ENCODE results near the gene QRICH2. TPM values are rescaled to one million over a fixed set of nuclear protein-coding genes. Genes with fewer than 3 reads are reported as not detected.
A peak's percentile ranks its signal among the peaks of the same experiment; 100 is the strongest.
"Not testable (repeated sequence)": the region's sequence is repeated elsewhere in the genome, so short reads cannot be mapped to it uniquely, and the experiment has no call there.

The QRICH2 gene
- total RNA-seq, 1 experiment from 2014 or later: 4.7 TPM

GRCh38 chr17:76236603-76237002 lies 71.5 kb downstream of the QRICH2 start:
- Histone ChIP-seq H3K4me3 (no peak overlapping the region), H3K27ac (no peak overlapping the region)

GRCh38 chr17:76235883-76236282 lies 72.2 kb downstream of the QRICH2 start:
- Histone ChIP-seq H3K4me1 (replicated peaks) (peaks cover 32% of the 10 kb centered on the region), H3K9me3 (replicated peaks) (no peaks in the 10 kb centered on the region), H3K36me3 (no peaks in the 10 kb centered on the region), H3K27ac (no peak overlapping the region), H3K27me3 (replicated peaks) (peaks cover 8% of the 10 kb centered on the region), H3K4me3 (no peak overlapping the region)
- peak in 1 of 2 experiments; percentile 33 for DNase-seq (ENCODE audit: low read depth in 1 of 2, low spot score in 2 of 2)

More at GRCh38 chr17:76236603-76237002, 71.5 kb downstream of the QRICH2 start:
- Histone ChIP-seq H3K36me3 (no peaks in the 10 kb centered on the region), H3K27me3 (replicated peaks) (peaks cover 14% of the 10 kb centered on the region), H3K9me3 (replicated peaks) (no peaks in the 10 kb centered on the region), H3K4me1 (replicated peaks) (peaks cover 40% of the 10 kb centered on the region)
- DNase-seq (ENCODE audit: low read depth in 1 of 2, low spot score in 2 of 2): no peak

- DNase-seq (ENCODE audit: low read depth in 1 of 2, low spot score in 2 of 2): no peak
- H3K9me3 ChIP-seq (replicated peaks): no peaks in the 10 kb centered on the region
Measured at GRCh38 chr17:76234354-76234679, 73.8 kb downstream of the QRICH2 start.

GRCh38 chr17:76233588-76234353 lies 74.3 kb downstream of the QRICH2 start:
- Histone ChIP-seq H3K4me1 (replicated peaks) (peaks cover 21% of the 10 kb centered on the region), H3K27me3 (replicated peaks) (no peaks in the 10 kb centered on the region; the same call in 1 of the 2 replicates), H3K27ac (no peak overlapping the region), H3K36me3 (no peaks in the 10 kb centered on the region), H3K4me3 (no peak overlapping the region), H3K9me3 (replicated peaks) (no peaks in the 10 kb centered on the region)
- DNase-seq (ENCODE audit: low read depth in 1 of 2, low spot score in 2 of 2): no peak

More at GRCh38 chr17:76234354-76234679, 73.8 kb downstream of the QRICH2 start:
- H3K27ac ChIP-seq: no peak overlapping the region
- H3K4me3 ChIP-seq: no peak overlapping the region
- no peaks in the 10 kb centered on the region for H3K36me3 ChIP-seq
- H3K27me3 ChIP-seq (replicated peaks): peaks cover 3% of the 10 kb centered on the region; the same call in 1 of the 2 replicates
- peaks cover 21% of the 10 kb centered on the region for H3K4me1 ChIP-seq (replicated peaks)

GRCh38 chr17:76232342-76232741 lies 75.7 kb downstream of the QRICH2 start:
- peak; percentile 42 to 69 for DNase-seq (ENCODE audit: low read depth in 1 of 2, low spot score in 2 of 2)
- Histone ChIP-seq H3K4me3 (no peak overlapping the region), H3K36me3 (no peaks in the 10 kb centered on the region), H3K27me3 (replicated peaks) (no peaks in the 10 kb centered on the region; the same call in 1 of the 2 replicates), H3K4me1 (replicated peaks) (peaks cover 21% of the 10 kb centered on the region), H3K27ac (no peak overlapping the region), H3K9me3 (replicated peaks) (no peaks in the 10 kb centered on the region)

- H3K4me1 ChIP-seq (replicated peaks); DNase-seq (ENCODE audit: low read depth in 1 of 2, low spot score in 2 of 2); H3K9me3 ChIP-seq (replicated peaks); H3K27me3 ChIP-seq (replicated peaks); H3K4me3 ChIP-seq; H3K27ac ChIP-seq; H3K36me3 ChIP-seq: not testable (repeated sequence)
Measured at GRCh38 chr17:76226749-76227148, 81.3 kb downstream of the QRICH2 start.

GRCh38 chr17:76225373-76226086 lies 82.5 kb downstream of the QRICH2 start:
- H3K4me3 ChIP-seq; H3K27me3 ChIP-seq (replicated peaks); H3K27ac ChIP-seq; DNase-seq (ENCODE audit: low read depth in 1 of 2, low spot score in 2 of 2); H3K9me3 ChIP-seq (replicated peaks); H3K36me3 ChIP-seq; H3K4me1 ChIP-seq (replicated peaks): not testable (repeated sequence)

Other genes starting within 250 kb of the QRICH2 start
- gene SRP68, start 235.8 kb downstream of the QRICH2 start, total RNA-seq (2014; rRNA removed; shearing (Covaris generic)): 38.4 and 48.1 TPM in 2 replicates
- 0.18 TPM in 1 of 2 replicates, not detected in the other for gene GALR2, start 233.5 kb downstream of the QRICH2 start, total RNA-seq (2014; rRNA removed; shearing (Covaris generic))
- not detected in 2 replicates for gene ZACN, start 229.1 kb downstream of the QRICH2 start, total RNA-seq (2014; rRNA removed; shearing (Covaris generic))
- gene EXOC7, start 204.5 kb downstream of the QRICH2 start, total RNA-seq (2014; rRNA removed; shearing (Covaris generic)): 98.2 and 133 TPM in 2 replicates
- gene FOXJ1, start 167.0 kb downstream of the QRICH2 start, total RNA-seq (2014; rRNA removed; shearing (Covaris generic)): not detected in 2 replicates
- 4.6 and 9.4 TPM in 2 replicates for gene RNF157, start 67.8 kb downstream of the QRICH2 start, total RNA-seq (2014; rRNA removed; shearing (Covaris generic))
- gene UBALD2, start 42.9 kb downstream of the QRICH2 start, total RNA-seq (2014; rRNA removed; shearing (Covaris generic)): 7.6 and 13.7 TPM in 2 replicates
- 49.4 and 65.4 TPM in 2 replicates for gene PRPSAP1, start 45.6 kb upstream of the QRICH2 start, total RNA-seq (2014; rRNA removed; shearing (Covaris generic))
- gene SPHK1, start 76.3 kb upstream of the QRICH2 start, total RNA-seq (2014; rRNA removed; shearing (Covaris generic)): 135 and 173 TPM in 2 replicates
- gene UBE2O, start 144.9 kb upstream of the QRICH2 start, total RNA-seq (2014; rRNA removed; shearing (Covaris generic)): 18.6 and 29.7 TPM in 2 replicates
- not detected in 2 replicates for gene AANAT, start 159.3 kb upstream of the QRICH2 start, total RNA-seq (2014; rRNA removed; shearing (Covaris generic))
- 5.8 and 9.2 TPM in 2 replicates for gene RHBDF2, start 193.1 kb upstream of the QRICH2 start, total RNA-seq (2014; rRNA removed; shearing (Covaris generic))
- 4.4 and 5.2 TPM in 2 replicates for gene CYGB, start 229.4 kb upstream of the QRICH2 start, total RNA-seq (2014; rRNA removed; shearing (Covaris generic))
- gene PRCD, start 231.8 kb upstream of the QRICH2 start, total RNA-seq (2014; rRNA removed; shearing (Covaris generic)): 0.13 TPM in 1 of 2 replicates, not detected in the other

All from SJSA1 (cell line).